HCT116 (cell line): ENCODE results near the gene FTCD.

Experiments
- FOSL1 ChIP-seq: IDR thresholded peaks from 2 replicates; pipeline ENCODE4 v1.6.1; 2012; ENCODE audit warnings: low read depth
- POLR2A ChIP-seq: IDR thresholded peaks from 2 replicates; pipeline ENCODE4 v1.7.0; 2011; ENCODE audit warnings: borderline replicate concordance; ENCODE audit not compliant: insufficient read depth, insufficient read length; ENCODE audit errors: extremely low read depth
- POLR2AphosphoS5 ChIP-seq: IDR thresholded peaks from 2 replicates; pipeline ENCODE4 v1.6.1; 2011; ENCODE audit warnings: mild to moderate bottlenecking, low read depth, low read length, moderate library complexity
- SIN3A ChIP-seq: IDR thresholded peaks from 2 replicates; pipeline ENCODE4 v1.6.1; 2012; ENCODE audit warnings: low read depth
- SRF ChIP-seq: IDR thresholded peaks from 2 replicates; pipeline ENCODE4 v1.6.1; 2012; ENCODE audit warnings: low read depth
- TF ChIP-seq, protein P1 (sequence below), 3 experiments: fragments of 200-600 bp in 1 of 3; sonication (generic) in 1 of 3; IDR thresholded peaks in 2 of 3; conservative IDR thresholded peaks in 1 of 3; 2 replicates each; pipeline ENCODE4 v1.5.1; 2012 to 2017; ENCODE audit warnings: low read depth in 2 of 3, low read length in 2 of 3, antibody characterized with exemption in 1 of 3, borderline replicate concordance in 1 of 3, control low read depth in 1 of 3, mild to moderate bottlenecking in 1 of 3, mixed read lengths in 1 of 3, mixed run types in 1 of 3, moderate library complexity in 1 of 3; ENCODE audit not compliant: insufficient read depth in 1 of 3
- TF ChIP-seq, protein P2 (sequence below): IDR thresholded peaks from 2 replicates; pipeline ENCODE4 v1.6.1; 2012; ENCODE audit warnings: low read depth

DNA sequence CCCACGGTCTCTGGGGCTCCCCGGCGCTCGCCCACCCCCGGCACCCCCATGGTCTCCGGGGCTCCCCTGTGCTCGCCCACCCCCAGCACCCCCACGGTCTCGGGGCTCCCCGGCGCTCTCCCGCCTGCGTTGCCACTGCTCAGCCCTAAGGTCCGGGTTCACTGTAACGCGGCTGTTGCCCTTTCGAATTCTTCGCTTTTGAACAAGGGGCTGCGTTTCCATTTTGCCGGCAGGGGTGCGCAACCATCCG, 5.2 kb upstream of the FTCD start:
- TF ChIP-seq FOSL1 (no peak), POLR2A (no peak), SIN3A (no peak), SRF (no peak), POLR2AphosphoS5 (no peak)
- TF ChIP-seq, protein P1, sequence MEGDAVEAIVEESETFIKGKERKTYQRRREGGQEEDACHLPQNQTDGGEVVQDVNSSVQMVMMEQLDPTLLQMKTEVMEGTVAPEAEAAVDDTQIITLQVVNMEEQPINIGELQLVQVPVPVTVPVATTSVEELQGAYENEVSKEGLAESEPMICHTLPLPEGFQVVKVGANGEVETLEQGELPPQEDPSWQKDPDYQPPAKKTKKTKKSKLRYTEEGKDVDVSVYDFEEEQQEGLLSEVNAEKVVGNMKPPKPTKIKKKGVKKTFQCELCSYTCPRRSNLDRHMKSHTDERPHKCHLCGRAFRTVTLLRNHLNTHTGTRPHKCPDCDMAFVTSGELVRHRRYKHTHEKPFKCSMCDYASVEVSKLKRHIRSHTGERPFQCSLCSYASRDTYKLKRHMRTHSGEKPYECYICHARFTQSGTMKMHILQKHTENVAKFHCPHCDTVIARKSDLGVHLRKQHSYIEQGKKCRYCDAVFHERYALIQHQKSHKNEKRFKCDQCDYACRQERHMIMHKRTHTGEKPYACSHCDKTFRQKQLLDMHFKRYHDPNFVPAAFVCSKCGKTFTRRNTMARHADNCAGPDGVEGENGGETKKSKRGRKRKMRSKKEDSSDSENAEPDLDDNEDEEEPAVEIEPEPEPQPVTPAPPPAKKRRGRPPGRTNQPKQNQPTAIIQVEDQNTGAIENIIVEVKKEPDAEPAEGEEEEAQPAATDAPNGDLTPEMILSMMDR (IDR thresholded peaks at IDR 0.05 in 2 of 3, conservative IDR thresholded peaks at IDR 0.05 in 1 of 3; ENCODE audit: borderline replicate concordance in 1 of 3, insufficient read depth in 1 of 3, low read depth in 2 of 3, low read length in 2 of 3), result no peak
- TF ChIP-seq, protein P2, sequence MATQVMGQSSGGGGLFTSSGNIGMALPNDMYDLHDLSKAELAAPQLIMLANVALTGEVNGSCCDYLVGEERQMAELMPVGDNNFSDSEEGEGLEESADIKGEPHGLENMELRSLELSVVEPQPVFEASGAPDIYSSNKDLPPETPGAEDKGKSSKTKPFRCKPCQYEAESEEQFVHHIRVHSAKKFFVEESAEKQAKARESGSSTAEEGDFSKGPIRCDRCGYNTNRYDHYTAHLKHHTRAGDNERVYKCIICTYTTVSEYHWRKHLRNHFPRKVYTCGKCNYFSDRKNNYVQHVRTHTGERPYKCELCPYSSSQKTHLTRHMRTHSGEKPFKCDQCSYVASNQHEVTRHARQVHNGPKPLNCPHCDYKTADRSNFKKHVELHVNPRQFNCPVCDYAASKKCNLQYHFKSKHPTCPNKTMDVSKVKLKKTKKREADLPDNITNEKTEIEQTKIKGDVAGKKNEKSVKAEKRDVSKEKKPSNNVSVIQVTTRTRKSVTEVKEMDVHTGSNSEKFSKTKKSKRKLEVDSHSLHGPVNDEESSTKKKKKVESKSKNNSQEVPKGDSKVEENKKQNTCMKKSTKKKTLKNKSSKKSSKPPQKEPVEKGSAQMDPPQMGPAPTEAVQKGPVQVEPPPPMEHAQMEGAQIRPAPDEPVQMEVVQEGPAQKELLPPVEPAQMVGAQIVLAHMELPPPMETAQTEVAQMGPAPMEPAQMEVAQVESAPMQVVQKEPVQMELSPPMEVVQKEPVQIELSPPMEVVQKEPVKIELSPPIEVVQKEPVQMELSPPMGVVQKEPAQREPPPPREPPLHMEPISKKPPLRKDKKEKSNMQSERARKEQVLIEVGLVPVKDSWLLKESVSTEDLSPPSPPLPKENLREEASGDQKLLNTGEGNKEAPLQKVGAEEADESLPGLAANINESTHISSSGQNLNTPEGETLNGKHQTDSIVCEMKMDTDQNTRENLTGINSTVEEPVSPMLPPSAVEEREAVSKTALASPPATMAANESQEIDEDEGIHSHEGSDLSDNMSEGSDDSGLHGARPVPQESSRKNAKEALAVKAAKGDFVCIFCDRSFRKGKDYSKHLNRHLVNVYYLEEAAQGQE, result no peak
